AG09309 (cell line): ENCODE data around the gene ANKFY1.

Experiments used
- DNase-seq: peaks from one replicate; pipeline ENCODE4 v3.0.0-alpha.2; 2010; ENCODE audit warnings: low read depth
- H3K4me3 ChIP-seq: 2 replicates; pipeline ENCODE4 v1.5.1; 2011; ENCODE audit warnings: mild to moderate bottlenecking, low read depth, low read length, moderate library complexity; ENCODE audit not compliant: control insufficient read depth
- TF ChIP-seq, protein P1 (sequence below): IDR thresholded peaks from 2 replicates; pipeline ENCODE4 v1.5.1; 2011; ENCODE audit warnings: mild to moderate bottlenecking, low read depth, low read length, inconsistent platforms; ENCODE audit not compliant: insufficient read depth, control insufficient read depth; ENCODE audit errors: missing control alignments

ANKFY1 gene

DNA sequence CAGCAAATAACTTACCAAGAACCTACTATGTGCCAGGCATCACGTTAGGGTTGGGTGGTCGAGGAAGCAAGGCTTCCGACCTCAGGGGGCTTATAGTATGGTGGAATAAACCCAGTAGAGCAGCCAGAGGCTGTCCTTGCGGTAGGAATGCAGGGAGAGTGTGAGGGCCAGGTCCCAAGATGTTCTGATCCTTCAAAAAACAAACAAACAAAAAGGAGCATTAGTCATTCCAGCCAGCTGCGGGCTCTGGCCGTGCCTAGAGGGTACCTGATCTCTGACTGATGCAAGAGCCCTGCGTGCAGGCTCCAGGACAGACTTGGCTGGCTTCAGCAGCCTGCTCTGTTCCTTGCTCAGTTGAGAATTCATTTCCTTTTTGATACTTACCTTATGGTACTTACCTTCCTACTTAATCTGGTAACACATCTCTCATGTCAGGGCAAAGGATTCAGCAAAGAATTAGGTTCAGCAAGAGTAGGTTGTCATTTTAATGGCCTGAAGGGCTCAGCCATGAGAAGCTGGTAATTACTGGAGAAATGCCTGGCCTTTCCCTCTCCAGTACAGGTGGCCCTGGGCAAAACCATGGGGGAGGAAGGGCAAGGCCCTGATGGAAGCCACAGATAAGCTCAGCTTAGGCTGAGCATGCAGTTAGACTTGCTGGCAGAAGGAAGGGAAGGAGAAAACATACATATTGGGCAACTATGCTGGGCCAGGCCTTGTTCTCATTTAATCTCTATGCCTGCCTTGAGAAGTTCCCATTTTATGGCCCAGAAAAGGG lies 102.4 kb downstream of the ANKFY1 start:
- DNase-seq: peak; percentile 31
- no peak overlapping the region for H3K4me3 ChIP-seq
- TF ChIP-seq, protein P1, sequence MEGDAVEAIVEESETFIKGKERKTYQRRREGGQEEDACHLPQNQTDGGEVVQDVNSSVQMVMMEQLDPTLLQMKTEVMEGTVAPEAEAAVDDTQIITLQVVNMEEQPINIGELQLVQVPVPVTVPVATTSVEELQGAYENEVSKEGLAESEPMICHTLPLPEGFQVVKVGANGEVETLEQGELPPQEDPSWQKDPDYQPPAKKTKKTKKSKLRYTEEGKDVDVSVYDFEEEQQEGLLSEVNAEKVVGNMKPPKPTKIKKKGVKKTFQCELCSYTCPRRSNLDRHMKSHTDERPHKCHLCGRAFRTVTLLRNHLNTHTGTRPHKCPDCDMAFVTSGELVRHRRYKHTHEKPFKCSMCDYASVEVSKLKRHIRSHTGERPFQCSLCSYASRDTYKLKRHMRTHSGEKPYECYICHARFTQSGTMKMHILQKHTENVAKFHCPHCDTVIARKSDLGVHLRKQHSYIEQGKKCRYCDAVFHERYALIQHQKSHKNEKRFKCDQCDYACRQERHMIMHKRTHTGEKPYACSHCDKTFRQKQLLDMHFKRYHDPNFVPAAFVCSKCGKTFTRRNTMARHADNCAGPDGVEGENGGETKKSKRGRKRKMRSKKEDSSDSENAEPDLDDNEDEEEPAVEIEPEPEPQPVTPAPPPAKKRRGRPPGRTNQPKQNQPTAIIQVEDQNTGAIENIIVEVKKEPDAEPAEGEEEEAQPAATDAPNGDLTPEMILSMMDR: peak; percentile 47

DNA sequence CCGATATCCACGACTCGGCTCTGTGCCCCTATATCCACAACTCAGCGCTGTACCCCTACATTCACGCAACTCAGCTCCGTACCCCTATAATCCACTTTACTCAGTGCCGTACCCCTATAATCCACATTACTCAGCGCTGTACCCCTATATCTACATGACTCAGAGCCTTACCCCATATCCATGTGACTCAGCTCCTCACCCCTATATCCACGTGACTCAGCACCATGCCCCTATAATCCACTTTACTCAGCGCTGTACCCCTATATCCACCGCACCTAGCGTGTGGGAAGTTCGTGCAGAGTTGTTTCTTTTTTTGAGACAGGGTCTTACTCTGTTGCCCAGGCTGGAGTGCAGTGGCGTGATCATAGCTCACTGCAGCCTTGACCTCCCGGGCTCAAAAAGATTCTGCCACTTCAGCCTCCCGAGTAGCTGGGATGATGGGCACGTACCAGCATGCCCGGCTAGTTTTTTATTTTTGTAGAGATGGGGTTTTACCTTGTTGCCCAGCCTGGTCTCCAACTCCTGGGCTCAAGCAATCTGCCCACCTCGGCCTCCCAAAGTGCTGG lies 103.4 kb downstream of the ANKFY1 start:
- TF ChIP-seq, protein P1: no peak
- H3K4me3 ChIP-seq: no peak overlapping the region
- DNase-seq: no peak

DNA sequence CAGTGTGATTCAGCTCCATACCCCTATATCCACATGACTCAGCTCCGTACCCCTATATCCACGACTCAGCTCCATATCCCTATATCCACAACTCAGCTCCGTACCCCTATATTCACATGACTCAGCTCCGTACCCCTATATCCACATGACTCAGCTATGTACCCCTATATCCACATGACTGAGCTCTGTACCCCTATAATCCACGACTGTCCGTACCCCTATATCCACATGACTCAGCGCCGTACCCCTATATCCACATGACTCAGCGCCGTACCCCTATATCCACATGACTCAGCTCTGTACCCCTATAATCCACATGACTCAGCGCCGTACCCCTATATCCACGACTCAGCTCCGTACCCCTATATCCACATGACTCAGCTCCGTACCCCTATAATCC lies 104.0 kb downstream of the ANKFY1 start:
- DNase-seq: no peak
- TF ChIP-seq, protein P1: no peak
- no peak overlapping the region for H3K4me3 ChIP-seq

DNA sequence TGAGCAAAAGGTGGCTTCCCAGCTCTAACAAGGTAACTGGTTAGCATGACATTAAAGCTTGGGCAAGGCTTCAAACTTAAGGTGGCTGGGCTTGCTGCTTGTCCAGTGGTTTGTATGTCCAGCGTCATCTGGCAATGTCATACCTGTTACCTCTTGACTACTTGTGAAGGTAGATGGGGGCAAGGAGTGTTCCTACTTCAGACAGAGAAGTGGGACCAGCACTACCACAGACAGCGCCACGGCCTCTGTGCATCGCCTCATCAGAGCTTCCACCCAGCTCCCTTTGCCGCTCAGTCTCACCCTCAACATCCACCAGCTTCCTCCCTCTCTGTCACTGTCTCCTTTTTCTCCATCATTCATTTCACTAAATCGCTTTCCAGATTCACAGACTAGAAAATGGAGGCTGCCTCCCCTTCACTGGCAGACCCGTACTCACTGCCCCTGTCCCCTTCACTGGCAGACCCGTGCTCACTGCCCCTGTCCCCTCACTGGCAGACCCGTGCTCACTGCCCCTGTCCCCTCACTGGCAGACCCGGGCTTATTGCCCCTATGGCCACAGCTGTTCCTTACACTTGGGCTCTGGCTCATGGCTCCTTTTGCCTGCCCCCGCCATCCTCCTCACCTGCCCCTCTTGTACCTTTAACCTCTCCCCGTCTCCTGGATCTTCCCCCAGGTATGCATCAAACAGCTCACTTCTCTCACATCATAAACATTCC lies 106.0 kb downstream of the ANKFY1 start:
- no peak overlapping the region for H3K4me3 ChIP-seq
- TF ChIP-seq, protein P1: no peak
- DNase-seq: no peak

DNA sequence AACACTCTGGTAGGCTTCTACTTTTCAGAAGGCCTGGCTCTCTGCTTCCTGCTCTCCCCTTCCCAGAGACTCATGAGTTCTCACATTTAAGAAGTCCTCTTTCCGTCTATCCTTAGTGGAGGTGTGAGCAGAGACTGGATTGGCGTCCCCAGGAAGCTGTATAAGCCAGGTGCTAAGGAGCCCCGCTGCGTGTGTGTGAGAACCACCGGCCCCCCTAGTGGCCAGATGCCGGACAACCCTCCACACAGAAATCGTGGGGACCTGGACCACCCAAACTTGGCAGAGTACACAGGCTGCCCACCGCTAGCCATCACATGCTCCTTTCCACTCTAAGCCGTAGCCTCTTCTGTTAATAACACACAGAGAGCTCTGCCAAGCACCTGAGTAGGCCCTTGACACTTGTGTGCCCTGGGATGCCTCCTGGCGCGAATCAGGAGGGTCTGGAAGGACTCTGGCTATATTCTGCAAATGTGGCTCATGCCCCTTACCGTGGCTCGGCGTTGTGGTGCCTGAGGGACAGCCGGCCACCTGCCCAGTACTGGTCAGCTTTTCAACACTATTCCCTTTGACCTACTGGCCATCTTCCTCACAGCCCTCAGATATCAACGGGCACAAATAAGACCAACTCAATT lies 106.9 kb downstream of the ANKFY1 start:
- no peak overlapping the region for H3K4me3 ChIP-seq
- DNase-seq: no peak
- TF ChIP-seq, protein P1: peak; percentile 22

DNA sequence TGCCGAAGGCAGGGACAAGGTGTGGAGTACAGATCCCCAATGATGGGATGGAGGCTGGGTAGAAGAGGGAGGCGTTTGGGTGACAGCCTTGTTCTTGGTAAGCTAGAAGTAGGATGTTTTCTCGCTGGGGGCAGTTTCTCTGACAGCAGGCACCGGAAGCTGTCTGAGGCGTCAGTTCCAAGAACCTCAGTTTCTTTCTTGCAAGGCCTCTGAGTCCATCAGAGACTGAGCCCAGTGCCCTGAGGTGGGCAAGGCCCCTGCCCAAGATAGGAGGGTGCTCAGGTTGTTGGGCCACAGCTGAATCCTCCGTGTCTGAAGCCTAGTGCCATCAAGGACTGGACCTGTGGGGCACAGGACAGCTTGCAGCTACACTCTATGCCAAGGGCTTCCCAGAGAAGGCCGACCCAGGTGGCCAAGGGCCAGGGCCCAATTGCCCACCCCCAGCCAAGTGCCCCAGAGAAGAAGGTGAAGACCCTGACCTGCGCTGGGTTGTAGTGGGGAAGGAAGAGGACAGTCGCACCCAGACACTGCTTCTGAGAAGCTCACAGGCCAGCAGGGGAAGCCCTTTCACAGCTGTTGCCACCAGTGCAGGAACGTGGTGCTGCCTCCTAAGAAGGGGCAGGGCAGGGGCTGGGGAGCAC lies 107.7 kb downstream of the ANKFY1 start:
- TF ChIP-seq, protein P1: no peak
- DNase-seq: no peak
- no peak overlapping the region for H3K4me3 ChIP-seq
